CMK (cell line): ENCODE results near the gene MRPL51.
"Not testable (repeated sequence)": the region's sequence is repeated elsewhere in the genome, so short reads cannot be mapped to it uniquely, and the experiment has no call there.

Source experiments
- DNase-seq: peaks from one replicate; pipeline ENCODE4 v3.0.0-alpha.2; 2010; ENCODE audit warnings: low read depth

The MRPL51 gene

DNA sequence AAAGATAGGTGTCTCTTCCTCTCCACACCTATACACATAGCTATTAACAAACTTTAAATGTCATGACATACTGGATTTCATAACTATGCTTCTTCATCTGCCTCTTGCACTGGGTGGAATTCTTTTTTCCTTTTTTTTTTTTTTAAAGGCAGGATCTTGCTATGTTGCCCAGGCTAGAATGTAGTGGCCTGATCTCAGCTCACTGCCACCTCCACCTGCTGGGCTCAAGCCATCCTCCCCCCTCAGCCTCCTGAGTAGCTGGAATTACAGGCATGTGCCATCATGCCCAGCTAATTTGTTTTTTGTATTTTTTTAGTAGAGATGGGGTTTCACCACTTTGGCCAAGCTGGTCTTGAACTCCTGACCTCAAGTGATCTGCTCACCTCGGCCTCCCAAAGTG lies 4.8 kb downstream of the MRPL51 start:
- DNase-seq: no peak

DNA sequence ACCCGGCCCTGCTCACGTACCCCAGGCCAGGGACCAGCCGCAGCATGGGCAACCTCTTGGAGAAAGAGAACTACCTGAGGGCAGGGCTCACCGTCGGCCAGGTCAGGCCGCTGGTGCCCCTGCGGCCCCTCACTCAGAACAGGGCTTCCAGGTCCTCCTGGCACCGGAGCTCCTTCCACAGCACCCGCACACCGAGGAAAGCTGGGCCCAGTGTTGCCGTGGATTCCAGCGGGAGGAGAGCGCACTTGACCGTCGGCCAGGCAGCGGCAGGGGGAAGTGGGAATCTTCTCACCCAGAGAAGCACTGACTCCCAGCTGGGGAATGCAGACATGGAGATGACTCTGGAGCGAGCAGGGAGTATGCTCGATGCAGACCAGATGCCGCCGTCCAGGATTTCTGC lies 14.6 kb downstream of the MRPL51 start:
- DNase-seq: no peak

DNA sequence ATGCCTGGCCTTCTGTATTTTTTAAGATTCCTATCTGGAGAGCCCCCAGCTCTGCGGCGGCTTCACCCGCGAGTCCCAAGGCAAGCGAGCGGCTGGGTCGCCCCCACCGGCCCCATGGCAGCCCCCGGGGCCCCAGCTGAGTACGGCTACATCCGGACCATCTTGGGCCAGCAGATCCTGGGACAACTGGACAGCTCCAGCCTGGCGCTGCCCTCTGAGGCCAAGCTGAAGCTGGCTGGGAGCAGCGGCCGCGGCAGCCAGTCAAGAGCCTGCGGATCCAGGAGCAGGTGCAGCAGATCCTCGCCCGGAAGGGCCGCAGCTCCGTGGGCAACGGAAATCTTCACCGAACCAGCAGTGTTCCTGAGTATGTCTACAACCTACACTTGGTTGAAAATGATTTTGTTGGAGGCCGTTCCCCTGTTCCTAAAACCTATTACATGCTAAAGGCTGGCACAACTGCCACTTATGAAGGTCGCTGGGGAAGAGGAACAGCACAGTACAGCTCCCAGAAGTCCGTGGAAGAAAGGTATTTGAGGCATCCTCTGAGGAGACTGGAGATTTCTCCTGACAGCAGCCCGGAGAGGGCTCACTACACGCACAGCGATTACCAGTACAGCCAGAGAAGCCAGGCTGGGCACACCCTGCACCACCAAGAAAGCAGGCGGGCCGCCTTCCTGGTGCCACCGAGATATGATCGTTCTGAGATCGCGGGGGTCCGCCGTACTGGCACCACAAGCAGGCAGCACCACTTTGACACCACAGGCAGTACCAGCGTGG lies 15.3 kb downstream of the MRPL51 start:
- not testable (repeated sequence) for DNase-seq

DNA sequence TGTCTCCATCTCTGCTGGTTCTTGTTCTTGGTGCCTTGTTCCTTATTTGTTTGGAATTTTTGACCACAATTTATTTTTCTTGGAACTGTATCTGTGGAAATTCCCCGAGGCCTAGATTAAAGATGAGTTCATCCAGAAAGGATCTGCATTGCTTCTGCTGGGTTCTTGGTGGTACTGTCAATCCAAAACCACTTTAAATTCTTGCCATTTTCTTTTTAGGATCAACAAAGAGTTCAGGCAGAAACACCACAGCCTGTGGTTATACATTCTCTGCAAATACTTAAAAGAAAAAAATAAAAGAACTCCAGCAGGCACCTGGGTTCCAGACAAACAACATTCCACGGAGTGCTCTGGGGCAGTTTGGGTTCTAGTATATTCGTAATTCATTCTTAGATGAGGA lies 16.6 kb downstream of the MRPL51 start:
- no peak for DNase-seq

DNA sequence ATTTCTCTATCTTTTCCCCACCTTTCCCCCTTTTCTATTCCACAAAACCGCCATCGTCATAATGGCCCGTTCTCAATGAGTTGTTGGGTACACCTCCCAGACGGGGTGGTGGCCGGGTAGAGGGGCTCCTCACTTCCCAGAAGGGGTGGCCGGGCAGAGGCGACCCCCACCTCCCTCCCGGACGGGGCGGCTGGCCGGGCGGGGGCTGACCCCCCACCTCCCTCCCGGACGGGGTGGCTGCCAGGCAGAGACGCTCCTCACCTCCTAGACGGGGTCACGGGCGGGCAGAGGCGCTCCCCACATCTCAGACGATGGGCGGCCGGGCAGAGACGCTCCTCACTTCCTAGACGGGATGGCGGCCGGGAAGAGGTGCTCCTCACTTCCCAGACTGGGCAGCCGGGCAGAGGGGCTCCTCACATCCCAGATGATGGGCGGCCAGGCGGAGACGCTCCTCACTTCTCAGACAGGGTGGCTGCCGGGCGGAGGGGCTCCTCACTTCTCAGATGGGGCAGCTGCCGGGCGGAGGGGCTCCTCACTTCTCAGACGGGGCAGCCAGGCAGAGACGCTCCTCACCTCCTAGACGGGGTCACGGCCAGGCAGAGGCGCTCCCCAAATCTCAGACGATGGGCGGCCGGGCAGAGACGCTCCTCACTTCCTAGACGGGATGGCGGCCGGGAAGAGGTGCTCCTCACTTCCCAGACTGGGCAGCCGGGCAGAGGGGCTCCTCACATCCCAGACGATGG lies 17.7 kb downstream of the MRPL51 start:
- not testable (repeated sequence) for DNase-seq

DNA sequence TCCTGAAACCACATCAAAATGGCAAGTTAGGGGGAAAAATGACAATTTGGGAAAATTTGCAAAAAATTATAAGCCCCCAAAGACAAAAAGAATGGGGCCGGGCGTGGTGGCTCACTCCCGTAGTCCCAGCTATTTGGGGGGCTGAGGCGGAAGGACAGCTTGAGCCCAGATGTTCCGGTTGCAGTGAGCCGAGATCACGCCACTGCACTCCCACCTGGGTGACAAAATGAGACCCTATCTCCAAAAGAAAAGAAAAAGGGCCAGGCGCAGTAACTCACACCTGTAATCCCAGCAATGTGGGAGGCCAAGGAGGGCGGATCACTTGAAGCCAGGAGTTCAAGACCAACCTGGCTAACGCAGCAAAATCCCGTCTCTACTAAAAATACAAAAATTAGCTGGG lies 20.6 kb downstream of the MRPL51 start:
- DNase-seq: no peak

DNA sequence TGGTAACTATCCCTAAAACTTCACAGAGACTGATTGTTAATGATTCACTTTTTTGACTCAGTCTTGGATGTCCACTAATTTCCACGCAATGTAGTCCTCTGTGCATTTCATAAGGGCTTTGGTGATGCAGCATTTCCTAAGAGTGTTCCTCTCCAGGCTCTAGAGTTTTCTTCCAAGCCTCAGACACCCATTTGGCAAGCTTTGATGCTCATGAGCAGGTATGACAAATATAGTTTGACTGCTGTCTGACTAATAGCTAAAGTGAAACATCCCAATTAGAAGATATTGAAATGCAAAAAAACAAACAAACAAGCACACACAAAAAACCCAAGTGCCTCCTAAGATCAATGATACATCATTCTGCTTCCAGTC lies 21.1 kb downstream of the MRPL51 start:
- no peak for DNase-seq

DNA sequence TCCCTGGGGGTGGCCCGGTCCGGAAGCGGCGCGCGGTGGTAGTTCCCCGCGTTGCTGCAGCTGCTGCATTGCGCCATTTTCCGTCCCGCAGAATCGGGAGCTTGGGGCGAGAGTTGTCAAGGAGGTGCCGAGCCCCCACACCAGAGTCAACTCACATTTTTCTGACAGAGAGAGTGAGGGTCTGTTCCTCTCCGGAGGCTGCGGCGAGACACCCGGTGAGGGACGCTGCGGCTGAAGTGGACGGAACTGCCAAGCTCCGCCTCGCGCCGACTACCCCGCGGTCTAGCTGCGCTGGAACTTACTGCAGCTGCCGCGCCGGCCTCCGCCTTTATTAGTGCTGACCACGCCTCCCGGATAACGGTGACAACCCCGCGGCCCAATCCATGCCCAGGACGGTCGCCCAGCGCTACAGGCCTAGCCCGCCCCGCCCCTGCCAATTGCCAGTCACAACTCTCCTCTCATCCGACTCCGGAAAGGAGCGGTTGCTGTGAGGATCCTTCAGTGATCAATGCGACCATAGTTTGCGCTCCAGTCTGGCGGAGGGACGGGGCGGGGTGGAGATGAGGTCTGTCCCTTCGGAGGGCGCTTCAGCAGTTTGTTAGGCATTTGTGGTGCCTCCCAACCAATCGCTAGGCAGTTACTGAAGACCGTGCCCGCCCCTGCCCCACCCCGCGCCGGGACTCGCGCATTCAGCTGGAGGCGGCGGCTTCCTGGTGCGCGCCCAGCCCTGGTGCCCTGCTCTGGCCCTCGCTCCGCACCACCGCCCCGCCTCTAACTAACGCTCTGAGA lies 22.5 kb downstream of the MRPL51 start, which contains the start of gene VAMP1:
TSS of gene VAMP1 (minus strand) at position 303 of the 789 bp plus-strand sequence. CDS start at position 157, 146 bp downstream.
- peak; percentile 85 for DNase-seq

DNA sequence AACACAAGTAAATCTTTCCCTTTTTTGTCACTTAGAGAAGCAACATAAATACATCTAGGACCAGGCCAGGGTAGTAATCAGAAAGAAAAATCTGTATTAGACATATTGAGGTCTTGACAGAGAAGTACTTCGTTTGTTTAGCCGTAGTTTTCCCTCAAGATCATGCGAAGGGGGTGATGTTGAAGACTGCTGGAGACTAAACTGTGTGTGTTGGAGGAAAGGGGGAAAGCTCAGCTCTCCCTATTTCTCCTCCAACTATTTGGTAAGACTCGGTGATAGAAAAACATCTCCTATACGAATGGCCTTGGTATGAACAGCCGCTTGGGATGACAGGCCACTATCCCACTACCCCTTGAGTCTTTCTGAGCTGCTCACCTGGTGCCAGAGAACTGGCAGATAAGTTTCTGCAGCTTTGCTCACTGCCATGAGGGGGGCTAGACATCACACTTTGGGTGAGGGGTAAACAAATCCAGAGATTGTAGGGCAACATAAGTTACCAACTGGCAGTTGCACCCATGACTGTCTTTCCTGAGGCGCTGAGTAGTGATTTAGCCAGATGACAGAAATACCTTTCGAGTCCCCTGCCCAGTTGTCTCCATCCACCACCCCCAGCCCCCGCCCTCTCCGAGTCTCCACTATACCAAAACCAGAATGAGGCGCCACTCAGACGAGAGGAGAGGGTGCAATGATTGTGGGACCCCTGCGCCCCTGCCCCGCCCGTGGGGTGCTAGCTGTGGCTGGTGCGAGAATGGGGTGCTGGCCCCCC lies 23.3 kb downstream of the MRPL51 start:
- no peak for DNase-seq

DNA sequence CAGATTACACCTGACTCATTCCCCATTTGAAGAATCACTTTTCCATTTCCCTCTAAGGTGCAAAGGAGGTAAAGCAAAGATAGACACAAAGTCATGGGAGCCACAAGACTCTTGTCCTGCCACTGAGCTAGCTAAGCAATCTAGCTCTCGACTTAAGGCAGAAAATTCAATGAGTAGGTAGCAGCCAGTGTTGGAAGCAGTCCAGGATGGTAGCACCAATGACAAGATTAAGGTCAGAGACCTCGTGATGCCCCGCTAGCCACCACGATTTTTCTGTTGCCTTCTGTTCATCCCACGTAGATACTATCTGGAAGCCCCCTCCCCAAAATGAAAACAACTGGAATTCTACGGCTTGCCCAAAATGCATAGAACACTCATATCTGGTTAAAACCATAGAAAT lies 24.0 kb downstream of the MRPL51 start:
- no peak for DNase-seq

DNA sequence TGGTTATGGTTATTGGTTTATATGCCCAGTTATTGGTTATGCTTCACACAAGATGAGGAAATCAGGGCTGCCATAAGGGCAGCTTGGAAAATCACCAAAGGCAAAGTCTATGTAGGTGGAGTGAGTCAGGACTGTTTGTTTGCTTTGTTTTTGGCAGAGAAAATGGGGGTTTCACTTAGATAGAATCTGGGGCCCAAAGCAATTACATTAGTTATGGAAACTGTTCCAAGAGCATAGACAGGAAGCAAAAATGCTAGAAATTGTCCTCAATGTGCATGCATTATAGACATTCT lies 24.8 kb downstream of the MRPL51 start:
- no peak for DNase-seq

DNA sequence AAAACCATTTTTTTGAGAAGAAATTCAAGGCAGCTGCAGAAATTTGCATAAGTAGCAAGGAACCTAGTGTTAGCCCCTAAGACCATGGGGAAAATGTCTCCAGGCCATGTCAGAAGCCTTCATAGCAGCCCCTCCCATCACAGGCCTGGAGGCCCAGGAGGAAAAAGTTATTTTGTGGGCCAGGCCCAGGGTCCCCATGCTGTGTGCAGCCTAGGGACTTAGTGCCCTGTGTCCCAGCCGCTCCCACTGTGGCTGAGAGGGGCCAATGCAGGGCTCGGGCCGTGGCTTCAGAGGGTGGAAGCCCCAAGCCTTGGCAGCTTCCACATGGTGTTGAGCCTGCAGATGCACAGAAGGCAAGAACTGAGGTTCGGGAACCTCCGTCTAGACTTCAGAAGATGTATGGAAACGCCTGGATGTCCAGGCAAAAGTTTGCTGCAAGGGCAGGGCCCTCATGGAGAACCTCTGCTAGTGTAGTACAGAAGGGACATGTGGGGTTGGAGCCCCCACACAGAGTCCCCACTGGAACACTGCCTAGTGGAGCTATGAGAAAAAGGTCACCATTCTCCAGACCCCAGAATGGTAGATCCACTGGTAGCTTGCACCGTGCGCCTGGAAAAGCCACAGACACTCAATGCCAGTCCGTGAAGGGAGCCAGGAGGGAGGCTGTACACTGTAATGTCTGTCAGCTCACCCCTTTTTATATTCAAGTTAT lies 25.3 kb downstream of the MRPL51 start:
- not testable (repeated sequence) for DNase-seq

DNA sequence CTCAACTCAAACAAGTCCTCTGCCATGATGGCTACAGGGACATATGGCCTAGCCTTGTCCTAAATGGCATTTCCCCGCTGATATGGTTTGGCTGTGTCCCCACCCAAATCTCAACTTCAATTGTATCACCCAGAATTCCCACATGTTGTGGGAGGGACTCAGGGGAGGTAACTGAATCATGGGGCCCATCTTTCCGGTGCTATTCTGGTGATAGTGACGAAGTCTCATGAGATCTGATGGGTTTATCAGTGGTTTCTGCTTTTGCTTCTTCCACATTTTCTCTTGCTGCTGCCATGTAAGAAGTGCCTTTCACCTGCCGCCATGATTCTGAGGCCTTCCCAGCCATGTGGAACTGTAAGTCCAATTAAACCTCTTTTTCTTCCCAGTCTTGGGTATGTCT lies 26.3 kb downstream of the MRPL51 start:
- not testable (repeated sequence) for DNase-seq

DNA sequence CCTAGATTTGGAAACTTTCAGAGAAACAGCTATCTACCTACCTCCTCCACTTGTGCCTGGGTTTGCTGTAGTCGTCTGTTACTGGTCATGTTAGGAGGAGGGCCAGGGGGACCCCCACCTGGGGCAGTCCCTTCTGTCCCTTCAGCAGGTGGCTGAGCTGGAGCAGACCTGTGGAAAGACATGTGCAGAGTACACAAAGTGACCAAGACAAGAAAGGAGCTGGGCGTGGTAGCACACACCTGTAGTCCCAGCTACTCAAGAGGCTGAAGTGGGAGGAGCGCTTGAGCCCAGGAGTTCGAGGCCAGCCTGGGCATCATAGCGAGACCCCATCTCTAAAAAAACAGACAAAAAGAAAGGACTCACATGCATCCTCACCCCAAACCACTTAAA lies 26.9 kb downstream of the MRPL51 start:
- no peak for DNase-seq

DNA sequence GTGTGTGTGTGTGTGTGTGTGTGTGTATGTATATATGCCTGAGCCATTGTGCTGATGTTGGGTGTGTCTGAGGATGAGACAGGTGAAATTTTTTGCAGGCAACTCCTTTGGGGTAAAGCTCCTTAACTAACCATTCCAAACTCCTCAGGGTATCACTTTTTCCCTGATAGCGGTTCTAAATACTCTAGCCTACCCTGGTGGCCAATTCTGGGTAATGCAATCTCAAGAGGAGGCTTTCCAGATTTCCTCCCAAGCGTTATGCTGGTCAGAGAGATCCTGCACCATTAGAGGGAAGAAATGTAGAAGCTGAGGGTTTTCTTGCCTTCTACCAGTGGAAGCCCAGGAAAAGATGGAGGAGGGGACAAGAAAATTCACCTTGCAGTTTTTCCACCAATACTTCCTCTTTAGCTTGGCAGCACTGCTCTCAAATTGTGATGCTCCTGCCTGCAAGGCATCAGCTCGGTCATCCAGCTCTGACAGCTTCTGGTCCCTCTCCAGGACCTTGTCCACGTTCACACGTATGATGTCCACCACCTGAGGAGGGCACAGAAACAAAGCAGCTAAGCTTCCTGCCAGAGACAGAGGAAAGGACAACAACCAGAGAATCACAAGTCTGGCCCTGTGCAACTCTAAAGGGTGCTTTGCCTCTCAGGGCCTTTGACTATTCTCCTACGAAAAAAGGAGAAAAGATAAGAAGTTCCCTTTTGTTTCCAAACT lies 27.4 kb downstream of the MRPL51 start:
- no peak for DNase-seq

DNA sequence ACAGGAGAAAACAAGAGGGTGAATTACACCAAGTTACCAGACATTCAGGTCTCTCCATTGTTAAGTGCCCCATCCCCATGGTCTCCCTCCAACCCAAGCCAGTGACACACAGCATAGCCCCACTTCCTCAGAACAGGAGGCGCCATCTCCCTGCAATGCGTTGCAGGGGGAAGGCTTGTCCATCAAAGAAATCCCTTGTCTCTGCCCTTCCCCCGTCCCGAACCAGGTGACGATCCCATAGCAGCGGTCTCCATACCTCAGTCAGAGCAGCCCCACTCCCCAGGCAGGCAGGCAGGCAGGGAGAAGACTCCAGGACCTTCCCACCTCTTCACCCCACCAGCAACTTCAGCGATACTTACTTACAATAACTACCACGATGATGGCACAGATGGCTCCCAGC lies 28.5 kb downstream of the MRPL51 start:
- no peak for DNase-seq

DNA sequence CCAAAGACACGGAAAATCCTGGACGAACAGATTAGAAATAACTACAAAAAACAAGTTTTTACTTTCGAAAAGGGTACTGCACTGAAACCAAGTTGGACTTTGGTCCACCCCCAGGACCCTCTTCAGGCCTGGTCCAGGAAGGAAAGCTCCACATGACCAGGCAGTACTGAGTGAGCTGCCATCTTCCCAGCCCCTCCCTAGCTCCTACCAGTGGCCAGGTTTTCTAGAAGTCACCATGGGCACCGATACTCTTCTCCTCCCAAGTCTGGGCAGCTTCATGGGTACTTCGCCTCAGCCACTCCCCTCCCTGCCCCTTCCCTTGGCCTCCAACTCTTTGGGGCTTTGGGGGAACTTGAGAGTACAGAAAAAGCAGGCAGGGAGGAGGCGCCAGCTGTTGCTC lies 29.2 kb downstream of the MRPL51 start:
- no peak for DNase-seq

DNA sequence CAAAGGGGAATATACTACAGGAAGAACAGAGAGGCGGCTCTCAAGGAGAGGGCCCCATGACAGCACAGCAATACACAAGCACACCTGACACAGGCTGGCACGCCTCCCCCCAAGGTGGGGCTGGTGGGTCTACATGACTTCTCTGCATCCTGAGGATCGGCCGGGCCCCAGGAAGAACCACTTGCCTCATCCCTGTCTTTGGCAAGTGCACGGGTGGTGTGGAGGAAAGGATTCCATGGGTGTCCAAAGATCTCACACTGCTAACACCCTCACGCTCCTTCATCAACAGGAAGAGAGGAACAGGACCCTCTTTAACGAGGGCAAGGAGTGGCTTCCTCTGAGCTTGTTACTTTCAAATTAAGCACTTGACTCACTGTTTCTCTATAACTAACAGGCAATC lies 29.8 kb downstream of the MRPL51 start:
- DNase-seq: no peak

DNA sequence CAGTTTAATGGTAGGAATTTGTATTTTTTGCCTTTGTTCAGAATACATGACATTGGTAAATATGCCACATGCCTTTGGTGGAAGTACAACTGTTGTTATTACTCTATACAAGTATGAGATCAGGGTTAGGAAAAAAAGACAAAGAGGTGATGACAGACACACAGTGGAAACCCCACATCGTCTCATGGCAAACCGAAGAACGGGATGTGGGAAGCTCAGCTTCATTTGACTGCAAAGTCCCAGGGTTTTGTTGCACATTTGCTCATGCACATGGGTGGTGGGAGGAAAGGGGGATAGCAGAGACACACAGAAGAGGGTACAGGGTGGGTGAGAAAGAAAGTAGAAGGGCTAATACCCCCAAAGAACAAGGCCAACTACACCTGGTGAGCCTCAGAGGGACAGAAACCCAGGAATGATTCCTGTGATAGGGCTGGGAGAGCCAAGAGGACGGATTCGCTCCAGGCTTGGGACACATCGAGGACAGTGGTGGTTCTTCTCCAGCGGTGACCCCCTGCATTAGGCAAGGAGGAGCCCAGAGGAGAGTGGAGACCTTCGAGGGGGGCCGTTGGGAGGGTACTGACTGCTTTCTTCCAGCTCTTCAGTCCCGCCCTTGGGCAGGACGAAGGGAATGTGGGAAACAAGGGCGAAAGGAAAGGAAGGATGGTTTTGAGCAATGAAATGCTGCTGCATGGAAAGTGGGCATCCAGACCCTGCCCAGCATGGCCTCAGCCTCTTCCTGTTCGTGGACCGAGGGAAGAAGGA lies 30.6 kb downstream of the MRPL51 start:
- DNase-seq: no peak
